ENCODE measurements around the gene PRPF40A. TPM values are rescaled to one million over a fixed set of nuclear protein-coding genes. Genes with fewer than 3 reads are reported as not detected.

The PRPF40A gene
- total and polyA plus RNA-seq, 2 of the 8 experiments (the other 6 are each of a cell fraction or from before 2014, with no cell fraction given) = 85.5 to 176 TPM

- peaks cover 0 to 41% (median 27%) of the 10 kb centered on the region in 4 experiments; a peak in 6 of 8 replicates for H3K36me3 ChIP-seq (ENCODE audit: control insufficient read depth in 2 of 4, insufficient read depth in 4 of 4, low read length in 3 of 4)
- H2BK12ac ChIP-seq (ENCODE audit: low read depth, low read length) = no peak overlapping the region
- FAIRE-seq (no peak), DNase-seq (ENCODE audit: low read depth in 1 of 2, low spot score in 2 of 2) (no peak)
- H3K23me2 ChIP-seq (ENCODE audit: low read depth, low read length) = no peaks in the 10 kb centered on the region
- no peak overlapping the region for H2BK120ac ChIP-seq (replicated peaks; ENCODE audit: low read depth, low read length)
- H2BK5ac ChIP-seq (ENCODE audit: low read depth, low read length) = no peak overlapping the region
- no peak overlapping the region for H3K14ac ChIP-seq (ENCODE audit: insufficient read length)
- H3K27me3 ChIP-seq (replicated peaks in 1 of 4; ENCODE audit: control insufficient read depth in 3 of 4, extremely low read depth in 1 of 4, insufficient read depth in 3 of 4, low read length in 3 of 4) = no peaks in the 10 kb centered on the region
- H4K5ac ChIP-seq (ENCODE audit: insufficient read length, low read depth, low read length) = no peak overlapping the region
- no peak overlapping the region for H3K9ac ChIP-seq (replicated peaks in 1 of 4; ENCODE audit: extremely low read depth in 1 of 4, low read depth in 3 of 4, low read length in 3 of 4)
- no peaks in the 10 kb centered on the region for H3K9me3 ChIP-seq (ENCODE audit: insufficient read depth in 2 of 2, low read depth in 1 of 2, low read length in 1 of 2)
- H4K91ac ChIP-seq (replicated peaks; ENCODE audit: insufficient read length, low read length) = no peak overlapping the region
- no peak overlapping the region for H2BK20ac ChIP-seq (ENCODE audit: low read length)
- TF ChIP-seq KDM4A (IDR thresholded peaks at IDR 0.05; ENCODE audit: low read depth, low read length, severe bottlenecking) = no peak
- no peak for TF ChIP-seq RNF2 (IDR thresholded peaks at IDR 0.05; ENCODE audit: borderline replicate concordance, low read depth, low read length, missing control alignments, poor library complexity, severe bottlenecking)
- no peak for TF ChIP-seq POLR2AphosphoS5 (IDR thresholded peaks at IDR 0.05; ENCODE audit: low read depth, low read length)
- TF ChIP-seq FOSL1 (IDR thresholded peaks at IDR 0.05; ENCODE audit: insufficient read depth, low read depth, low read length) = no peak
- TF ChIP-seq POU5F1 (IDR thresholded peaks at IDR 0.05; ENCODE audit: low read depth, low read length) = no peak
- no peak for TF ChIP-seq ATF2 (IDR thresholded peaks at IDR 0.05; ENCODE audit: low read length)
- TF ChIP-seq MAFK (IDR thresholded peaks at IDR 0.05; ENCODE audit: low read depth, low read length) = no peak
- TF ChIP-seq YY1 (IDR thresholded peaks at IDR 0.05; ENCODE audit: low read depth, low read length) = no peak
- no peak overlapping the region for H2AFZ ChIP-seq (ENCODE audit: low read length)
- 90% methylated on average over 2 of the region's 2 CpGs; no CpG with 5 or more reads in 1 of the 2 experiments for WGBS, 2 experiments (ENCODE audit: extremely low coverage in 1 of 2, insufficient coverage in 1 of 2, insufficient read length in 1 of 2, insufficient replicate concordance in 2 of 2, low coverage in 1 of 2, low lambda C conversion rate in 2 of 2, missing lambda C conversion rate in 1 of 2)
- POLR2A ChIA-PET (ENCODE audit: partially characterized antibody) = no interaction called here
- no peaks in the 10 kb centered on the region for H3K79me1 ChIP-seq (ENCODE audit: low read depth, low read length)
- no peak overlapping the region for H3K23ac ChIP-seq (ENCODE audit: insufficient read length)
- H2AK5ac ChIP-seq (ENCODE audit: low read depth, low read length) = no peak overlapping the region
- H3K4ac ChIP-seq (replicated peaks; ENCODE audit: insufficient read length, low read depth, low read length) = no peak overlapping the region
- H3K27ac ChIP-seq (ENCODE audit: low read depth, low read length) = no peak overlapping the region
- no peak overlapping the region for H3K56ac ChIP-seq (replicated peaks; ENCODE audit: insufficient read length, low read depth, low read length)
- H4K20me1 ChIP-seq (replicated peaks in 1 of 2; ENCODE audit: control insufficient read depth in 1 of 2, insufficient read depth in 2 of 2, low read length in 2 of 2) = no peaks in the 10 kb centered on the region
- H3K4me1 ChIP-seq (replicated peaks in 1 of 4; ENCODE audit: control insufficient read depth in 3 of 4, insufficient read depth in 4 of 4, low read length in 3 of 4) = no peaks in the 10 kb centered on the region
- H3K79me2 ChIP-seq (ENCODE audit: control insufficient read depth in 1 of 2, insufficient read depth in 2 of 2, low read length in 2 of 2) = no peaks in the 10 kb centered on the region
- no peak overlapping the region for H3K18ac ChIP-seq (ENCODE audit: extremely low read depth, low read length)
- CTCF ChIA-PET (ENCODE audit: partially characterized antibody) = interaction anchor here (0.8 to 2.8 kb wide), 3 partner anchors 8 to 59 kb away, joined by 3 to 15 read pairs (median 3); no protein-coding TSS in a partner anchor
- H3K4me2 ChIP-seq (ENCODE audit: insufficient read depth in 1 of 2, low read depth in 2 of 2, low read length in 2 of 2) = no peak overlapping the region
- no peak overlapping the region for H2BK15ac ChIP-seq (ENCODE audit: low read length)
- H4K8ac ChIP-seq (ENCODE audit: extremely low read depth, insufficient read depth, low read length) = no peak overlapping the region
- H3K4me3 ChIP-seq (ENCODE audit: extremely low read depth in 1 of 4, insufficient read depth in 2 of 4, low read depth in 3 of 4, low read length in 4 of 4) = no peak overlapping the region
Observed at GRCh38 chr2:152613235-152613634, 104.0 kb downstream of the PRPF40A start.

All from H1 (cell line).